ENCODE data around the gene PLG.
"Not testable (repeated sequence)": the region's sequence is repeated elsewhere in the genome, so short reads cannot be mapped to it uniquely, and the experiment has no call there.

PLG gene

DNA sequence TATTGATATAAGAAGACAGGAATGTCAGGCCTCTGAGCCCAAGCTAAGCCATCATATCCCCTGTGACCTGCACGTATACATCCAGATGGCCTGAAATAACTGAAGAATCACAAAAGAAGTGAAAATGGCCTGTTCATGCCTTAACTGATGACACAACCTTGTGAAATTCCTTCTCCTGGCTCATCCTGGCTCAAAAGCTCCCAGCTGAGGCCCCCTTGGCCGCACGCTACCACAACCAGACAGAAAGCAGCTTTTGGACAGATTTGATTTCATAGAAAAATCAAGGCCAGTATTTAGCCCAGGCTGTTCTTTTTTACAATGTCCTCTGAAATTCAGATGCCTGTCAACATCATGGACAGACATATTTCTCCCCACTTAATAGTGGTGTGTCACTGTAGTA lies 78.6 kb downstream of the PLG start:
- not testable (repeated sequence) for DNase-seq

DNA sequence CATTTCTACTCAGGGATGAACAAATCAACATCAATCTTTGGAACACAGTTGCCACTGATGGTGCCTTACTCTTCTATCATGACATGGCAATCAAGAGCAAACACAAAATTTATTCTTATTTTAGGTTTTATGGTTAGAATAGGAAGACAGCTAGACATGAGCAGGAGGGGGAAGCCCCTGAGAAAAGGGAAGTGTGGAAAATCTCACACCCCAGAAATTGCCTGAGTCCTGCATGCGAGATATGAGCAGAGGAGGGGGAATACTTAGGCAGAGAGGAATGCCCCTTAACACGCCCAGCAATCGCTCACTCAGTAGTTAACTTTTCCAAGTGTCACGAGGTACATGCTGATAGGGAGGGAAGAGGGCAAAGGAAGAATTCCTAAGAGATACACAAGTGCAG lies 79.3 kb downstream of the PLG start:
- no peak for DNase-seq

- no peak for DNase-seq
Observed at GRCh38 chr6:160782228-160782627, 80.2 kb downstream of the PLG start.

- DNase-seq, result no peak
Observed at GRCh38 chr6:160783741-160784140, 81.7 kb downstream of the PLG start.

DNA sequence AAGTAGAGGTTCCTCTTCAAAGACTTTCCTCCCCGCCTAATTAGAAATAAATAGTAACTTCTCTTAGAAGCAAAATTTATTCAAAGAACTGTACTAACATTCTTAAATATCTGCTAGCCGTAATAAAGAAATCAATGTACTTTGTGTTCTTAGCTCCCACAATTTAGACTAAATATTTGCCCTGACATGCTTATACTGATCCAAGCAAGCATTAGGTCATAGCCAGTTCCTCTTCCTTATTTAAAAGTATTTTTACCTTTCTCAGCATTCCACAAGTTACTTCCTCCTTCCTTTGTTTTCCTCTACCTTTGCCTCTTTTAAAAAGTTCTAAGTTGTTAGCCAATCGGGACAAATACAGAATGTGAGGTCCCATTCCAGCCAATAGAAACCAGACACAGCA lies 86.1 kb downstream of the PLG start:
- DNase-seq, result not testable (repeated sequence)

GRCh38 chr6:160788806-160789205 lies 86.8 kb downstream of the PLG start:
- DNase-seq, result no peak

DNA sequence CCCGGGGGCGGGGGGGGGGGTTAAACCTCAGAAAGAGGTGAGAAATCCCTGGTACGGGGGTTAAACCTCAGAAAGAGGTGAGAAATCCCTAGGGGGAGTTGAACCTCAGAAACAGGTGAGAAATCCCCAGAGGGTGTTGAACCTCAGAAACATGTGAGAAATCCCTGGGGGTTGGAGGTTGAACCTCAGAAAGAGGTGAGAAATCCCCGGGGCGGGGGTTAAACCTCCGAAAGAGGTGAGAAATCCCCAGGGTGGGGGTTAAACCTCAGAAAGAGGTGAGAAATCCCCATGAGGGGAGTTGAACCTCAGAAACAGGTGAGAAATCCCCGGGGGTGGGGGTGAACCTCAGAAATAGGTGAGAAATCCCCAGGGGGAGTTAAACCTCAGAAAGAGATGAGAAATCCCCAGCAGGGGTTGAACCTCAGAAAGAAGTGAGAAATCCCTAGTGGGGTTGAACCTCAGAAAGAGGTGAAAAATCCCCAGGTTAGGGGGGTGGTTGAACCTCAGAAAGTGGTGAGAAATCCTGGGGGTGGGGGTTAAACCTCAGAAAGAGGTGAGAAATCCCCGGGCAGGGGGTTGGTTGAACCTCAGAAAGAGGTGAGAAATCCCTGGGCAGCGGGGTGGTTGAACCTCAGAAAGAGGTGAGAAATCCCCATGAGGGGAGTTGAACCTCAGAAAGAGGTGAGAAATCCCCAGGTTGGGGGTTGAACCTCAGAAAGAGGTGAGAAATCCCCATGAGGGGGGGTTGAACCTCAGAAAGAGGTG lies 87.4 kb downstream of the PLG start:
- no peak for DNase-seq

DNA sequence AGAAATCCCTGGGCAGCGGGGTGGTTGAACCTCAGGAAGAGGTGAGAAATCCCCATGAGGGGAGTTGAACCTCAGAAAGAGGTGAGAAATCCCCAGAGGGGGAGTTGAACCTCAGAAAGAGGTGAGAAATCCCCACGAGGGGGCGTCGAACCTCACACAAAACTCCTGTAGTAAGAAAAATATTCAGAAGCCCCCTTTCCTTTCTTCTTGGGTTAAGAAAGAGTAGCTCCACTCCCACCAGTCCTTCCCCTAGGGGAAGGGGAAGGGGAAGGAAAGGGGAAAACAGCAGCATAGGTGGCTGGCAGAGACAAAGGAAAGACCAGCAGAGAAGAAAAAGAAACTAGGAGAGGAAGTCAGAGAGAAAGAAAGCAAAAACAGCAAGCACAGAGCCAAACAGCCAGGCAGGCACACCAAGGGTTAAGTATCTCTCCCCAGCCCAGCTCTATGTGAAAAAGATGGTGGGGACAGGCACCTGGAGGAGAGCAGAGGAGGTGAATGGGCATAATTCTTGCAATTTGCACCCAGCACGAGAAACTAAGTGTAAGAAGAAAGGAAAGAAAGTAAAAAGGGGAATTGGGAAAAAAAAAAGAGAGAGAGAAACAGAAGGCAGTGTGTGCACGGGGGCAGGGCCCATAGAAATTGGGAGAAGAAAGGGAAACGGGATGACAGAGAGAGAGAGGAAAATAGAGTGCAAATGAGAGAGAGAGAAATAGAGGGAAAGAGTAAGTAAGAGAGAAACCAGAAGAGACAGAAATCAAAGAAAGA lies 88.2 kb downstream of the PLG start:
- no peak for DNase-seq

- DNase-seq, result no peak
Observed at GRCh38 chr6:160791459-160791858, 89.4 kb downstream of the PLG start.

DNA sequence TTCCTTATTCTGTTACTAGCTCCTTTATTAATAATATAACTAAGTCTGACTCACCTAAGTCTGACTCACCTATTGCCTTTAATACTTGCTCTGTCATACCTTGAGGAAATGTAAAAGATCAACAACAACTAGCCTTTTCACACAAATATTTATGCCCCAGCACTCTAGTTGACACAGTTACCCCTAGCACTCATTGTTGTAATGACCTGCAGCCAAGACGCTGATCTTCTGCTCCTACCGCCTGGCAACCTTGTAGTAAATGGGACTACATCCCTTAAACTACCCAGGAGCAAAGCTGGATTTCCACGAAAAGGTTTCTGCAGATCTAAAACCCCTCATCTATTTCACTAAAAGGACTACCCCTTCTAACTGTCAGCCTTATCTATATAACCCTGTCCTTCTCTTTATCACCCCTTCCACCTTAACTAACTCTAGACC lies 90.0 kb downstream of the PLG start:
- DNase-seq, result no peak

GRCh38 chr6:160792708-160793107 lies 90.7 kb downstream of the PLG start:
- no peak for DNase-seq

DNA sequence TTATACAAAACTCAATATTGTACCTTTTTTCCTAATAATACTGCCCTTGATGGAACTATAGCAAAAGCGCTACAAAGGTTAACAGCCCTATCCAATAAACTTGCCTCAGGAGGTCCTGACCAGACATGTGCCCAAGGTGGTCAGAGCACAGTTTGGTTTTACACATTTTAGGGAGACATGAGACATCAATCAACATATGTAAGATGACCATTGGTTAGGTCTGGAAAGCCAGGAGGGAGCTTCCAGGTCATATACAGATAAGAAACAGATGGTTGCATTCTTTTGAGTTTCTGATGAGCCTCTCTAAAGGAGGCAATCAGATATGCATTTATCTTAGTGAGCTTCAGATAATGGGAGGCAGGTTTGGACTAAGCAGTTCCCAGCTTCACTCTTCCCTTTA lies 91.6 kb downstream of the PLG start:
- no peak for DNase-seq

GRCh38 chr6:160795721-160796120 lies 93.7 kb downstream of the PLG start:
- DNase-seq, result no peak

GRCh38 chr6:160798625-160799024 lies 96.6 kb downstream of the PLG start:
- no peak for DNase-seq

DNA sequence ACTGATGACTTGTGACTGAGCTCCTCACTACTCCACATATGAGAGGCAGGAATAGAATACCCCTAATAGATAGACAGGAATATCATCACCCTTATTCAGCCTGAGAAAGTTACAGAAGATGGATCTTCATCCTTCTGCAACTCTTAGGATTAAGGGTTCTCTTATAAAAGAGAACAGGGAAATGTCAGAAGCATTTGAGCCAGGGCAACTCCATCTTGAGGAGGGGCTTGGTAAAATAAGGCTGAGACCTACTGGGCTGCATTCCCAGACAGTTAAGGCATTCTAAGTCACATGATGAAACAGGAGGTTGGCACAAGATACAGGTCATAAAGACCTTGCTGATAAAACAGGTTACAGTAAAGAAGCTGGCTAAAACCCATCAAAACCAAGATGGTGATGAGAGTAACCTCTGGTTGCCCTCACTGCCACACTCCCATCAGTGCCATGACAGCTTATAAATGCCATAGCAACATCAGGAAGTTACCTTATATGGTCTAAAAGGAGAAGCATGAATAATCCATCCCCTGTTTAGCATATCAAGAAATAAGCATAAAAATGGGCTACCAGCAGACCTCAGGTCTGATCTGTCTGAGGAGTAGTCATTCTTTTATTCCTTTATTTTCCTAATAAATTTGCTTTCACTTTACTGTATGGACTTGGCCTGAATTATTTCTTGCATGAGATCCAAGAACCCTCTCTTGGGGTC lies 97.9 kb downstream of the PLG start:
- no peak for DNase-seq

DNA sequence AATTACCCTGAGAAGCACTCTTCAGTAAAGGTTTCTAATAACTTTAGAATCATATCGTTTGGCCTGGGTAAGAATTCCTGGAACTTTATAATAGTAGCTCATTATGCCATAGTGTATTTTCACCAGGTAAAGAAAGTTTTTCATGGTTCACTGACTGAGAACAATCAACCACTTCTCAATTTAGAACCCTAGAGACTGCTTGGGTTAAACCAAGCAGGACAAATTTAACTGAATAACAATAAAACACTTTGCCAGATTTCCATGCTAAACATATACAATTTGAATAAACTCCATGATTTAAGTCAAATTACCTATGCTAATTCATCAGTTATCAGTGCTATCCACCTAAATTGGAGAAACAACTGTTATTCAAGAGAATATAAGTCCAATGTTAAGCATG lies 99.4 kb downstream of the PLG start:
- no peak for DNase-seq

GRCh38 chr6:160802049-160802448 lies 100.0 kb downstream of the PLG start:
- DNase-seq, result not testable (repeated sequence)

Data from fibroblast of upper back skin (primary cell).